Uterus (tissue), 4 donors: ENCODE measurements around the gene NKX3-2. TPM values are rescaled to one million over a fixed set of nuclear protein-coding genes. Genes with fewer than 3 reads are reported as not detected.

Source experiments
- DNase-seq, 2 donors: peaks; one replicate each; pipeline ENCODE4 v3.0.0-alpha.2; 2019 to 2020
- H3K27ac ChIP-seq, 2 donors: fragments of 200-600 bp; sonication (generic); 1 replicate in 1 of 2; 2 replicates in 1 of 2; pipeline ENCODE4 v1.5.1; 2016 to 2018
- H3K27me3 ChIP-seq, 2 donors: fragments of 200-600 bp; sonication (generic); one replicate each; pipeline ENCODE4 v1.5.1; 2018 to 2019; ENCODE audit warnings: control low read depth in 1 of 2
- H3K36me3 ChIP-seq, 2 donors: fragments of 200-600 bp; sonication (generic); one replicate each; pipeline ENCODE4 v1.5.1; 2019; ENCODE audit warnings: control low read depth in 1 of 2
- H3K4me1 ChIP-seq, 2 donors: fragments of 200-600 bp; sonication (generic); one replicate each; pipeline ENCODE4 v1.5.1; 2018 to 2019; ENCODE audit warnings: control low read depth in 1 of 2
- H3K4me3 ChIP-seq, 2 donors: fragments of 200-600 bp; sonication (generic); 1 replicate in 1 of 2; 2 replicates in 1 of 2; pipeline ENCODE4 v1.5.1; 2018 to 2019; ENCODE audit warnings: mild to moderate bottlenecking in 1 of 2
- H3K9me3 ChIP-seq, 2 donors: fragments of 200-600 bp; sonication (generic); one replicate each; pipeline ENCODE4 v1.5.1; 2019; ENCODE audit warnings: control low read depth in 1 of 2
- POLR2A ChIP-seq, 2 donors: fragments of 450-650 bp; IDR thresholded peaks; one replicate each; pipeline ENCODE4 v1.6.1; 2016; ENCODE audit warnings: antibody characterized with exemption in 2 of 2, mild to moderate bottlenecking in 1 of 2, moderate library complexity in 1 of 2
- intact Hi-C: fragments of 100-400 bp; cut with DNase I; formaldehyde crosslinking; loops from one replicate; pipeline ENCODE4 v1.15.1; 2023; ENCODE audit warnings: low total_unique reads
- total RNA-seq, 4 donors: library from RNA; depleted of rRNA in 3 of 4; stranded (reverse); fragments of >200 nt in 3 of 4; gene quantifications; one replicate each; pipeline versions ENCODE4 v1.1.0 to v1.2.4, GENCODE V29; 2014 to 2023
- TF ChIP-seq, protein P1 (sequence below), 4 experiments: fragments of 200-600 bp in 2 of 4; fragments of 450-650 bp in 2 of 4; sonication (generic) in 2 of 4; IDR thresholded peaks; one replicate each; pipeline ENCODE4 v1.5.1; 2016 to 2019; ENCODE audit warnings: antibody characterized with exemption in 4 of 4, mild to moderate bottlenecking in 2 of 4, moderate library complexity in 1 of 4
- donor health status: DM: yes; HTN: yes; CAD: no.

NKX3-2 gene
- total RNA-seq, 4 donors from 2014 or later, result 0.62 to 1.2 TPM; not detected in 2

DNA sequence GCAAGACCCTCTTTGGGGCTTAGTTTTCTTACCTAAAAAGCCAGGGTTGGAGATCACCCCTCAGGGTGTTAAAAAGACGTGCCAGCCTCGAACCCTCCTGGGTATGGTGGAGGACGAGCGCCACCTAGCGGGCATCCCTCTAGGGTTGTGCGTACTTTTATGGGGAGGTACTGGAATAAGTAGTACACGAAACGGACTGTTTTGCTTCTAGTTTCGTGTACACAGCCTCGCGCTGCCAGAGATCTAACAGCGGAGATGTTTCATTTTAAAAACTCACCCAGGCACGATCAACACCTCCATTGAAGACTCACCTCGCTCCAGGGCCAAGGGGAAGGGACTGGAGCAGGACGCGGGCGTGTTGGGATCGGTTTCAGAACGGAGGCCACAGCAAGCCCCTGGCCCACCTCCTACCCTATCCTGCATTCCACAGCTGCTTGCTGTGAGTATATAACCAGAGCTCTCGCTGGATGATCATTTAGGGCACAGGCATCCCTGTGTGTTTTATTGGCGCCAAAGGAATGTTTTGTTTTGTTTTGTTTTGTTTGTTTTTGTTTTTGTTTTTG is 4.8 kb upstream of the NKX3-2 start:
- Histone ChIP-seq H3K27me3 (peaks cover 34 to 45% of the 10 kb centered on the region in 2 donors), H3K9me3 (no peaks in the 10 kb centered on the region), H3K27ac (no peak overlapping the region), H3K36me3 (no peaks in the 10 kb centered on the region), H3K4me1 (peaks cover 0 to 11% of the 10 kb centered on the region in 2 donors), H3K4me3 (no peak overlapping the region)
- TF ChIP-seq, protein P1, sequence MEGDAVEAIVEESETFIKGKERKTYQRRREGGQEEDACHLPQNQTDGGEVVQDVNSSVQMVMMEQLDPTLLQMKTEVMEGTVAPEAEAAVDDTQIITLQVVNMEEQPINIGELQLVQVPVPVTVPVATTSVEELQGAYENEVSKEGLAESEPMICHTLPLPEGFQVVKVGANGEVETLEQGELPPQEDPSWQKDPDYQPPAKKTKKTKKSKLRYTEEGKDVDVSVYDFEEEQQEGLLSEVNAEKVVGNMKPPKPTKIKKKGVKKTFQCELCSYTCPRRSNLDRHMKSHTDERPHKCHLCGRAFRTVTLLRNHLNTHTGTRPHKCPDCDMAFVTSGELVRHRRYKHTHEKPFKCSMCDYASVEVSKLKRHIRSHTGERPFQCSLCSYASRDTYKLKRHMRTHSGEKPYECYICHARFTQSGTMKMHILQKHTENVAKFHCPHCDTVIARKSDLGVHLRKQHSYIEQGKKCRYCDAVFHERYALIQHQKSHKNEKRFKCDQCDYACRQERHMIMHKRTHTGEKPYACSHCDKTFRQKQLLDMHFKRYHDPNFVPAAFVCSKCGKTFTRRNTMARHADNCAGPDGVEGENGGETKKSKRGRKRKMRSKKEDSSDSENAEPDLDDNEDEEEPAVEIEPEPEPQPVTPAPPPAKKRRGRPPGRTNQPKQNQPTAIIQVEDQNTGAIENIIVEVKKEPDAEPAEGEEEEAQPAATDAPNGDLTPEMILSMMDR (IDR thresholded peaks at IDR 0.05), result peak; percentile 71 to 76 (median 72)
- no peak for TF ChIP-seq POLR2A (IDR thresholded peaks at IDR 0.05)
- intact Hi-C loops, result loop anchor here (5.0 kb wide), 1 partner anchor 697 kb away; no protein-coding TSS in a partner anchor
- peak; percentile 65 to 77 for DNase-seq

DNA sequence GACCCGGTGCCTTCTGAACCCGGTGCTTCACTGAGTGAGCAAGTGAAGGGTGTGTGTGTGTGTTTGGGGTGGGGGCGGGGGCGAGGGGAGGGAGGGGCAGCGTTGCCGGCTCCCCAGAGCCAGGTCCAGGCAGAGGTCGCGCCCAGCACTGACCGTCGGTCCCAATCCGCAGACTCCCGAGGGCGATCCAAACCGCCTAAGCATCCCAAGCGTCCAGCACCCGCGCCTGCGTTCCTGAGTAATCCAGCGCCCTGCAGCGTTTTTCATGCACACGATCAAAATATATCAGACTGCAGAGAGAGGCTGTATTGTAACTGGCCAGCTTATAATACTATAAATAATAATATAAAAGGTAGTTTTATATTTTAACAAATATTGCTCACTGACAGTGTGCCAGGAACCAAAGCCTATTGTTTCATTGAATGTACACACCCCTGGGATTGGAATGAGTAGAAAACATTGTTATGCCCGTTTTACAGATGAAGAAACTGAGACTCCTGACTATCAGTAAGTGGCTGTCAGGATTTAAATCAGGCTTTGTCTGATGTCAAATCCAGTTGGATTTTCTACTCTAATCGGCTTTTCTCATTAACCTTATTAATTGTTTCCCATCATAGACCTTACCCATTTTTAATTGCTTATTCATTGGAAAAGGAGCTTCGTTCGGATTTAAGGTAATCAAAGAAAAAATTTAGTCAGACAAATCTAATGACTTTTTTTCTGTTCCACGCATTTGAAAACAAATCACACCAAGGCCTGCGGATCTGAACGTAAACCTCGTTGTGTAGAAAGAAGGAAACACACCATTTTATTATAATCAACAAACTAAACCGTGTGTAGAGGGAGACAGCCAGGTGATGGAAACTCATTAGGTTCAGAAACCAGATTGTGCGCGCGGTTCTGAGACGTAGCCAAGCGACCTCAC is 4.0 kb upstream of the NKX3-2 start:
- peak overlapping the region in 1 of 2 donors; percentile 35 for H3K4me3 ChIP-seq

DNA sequence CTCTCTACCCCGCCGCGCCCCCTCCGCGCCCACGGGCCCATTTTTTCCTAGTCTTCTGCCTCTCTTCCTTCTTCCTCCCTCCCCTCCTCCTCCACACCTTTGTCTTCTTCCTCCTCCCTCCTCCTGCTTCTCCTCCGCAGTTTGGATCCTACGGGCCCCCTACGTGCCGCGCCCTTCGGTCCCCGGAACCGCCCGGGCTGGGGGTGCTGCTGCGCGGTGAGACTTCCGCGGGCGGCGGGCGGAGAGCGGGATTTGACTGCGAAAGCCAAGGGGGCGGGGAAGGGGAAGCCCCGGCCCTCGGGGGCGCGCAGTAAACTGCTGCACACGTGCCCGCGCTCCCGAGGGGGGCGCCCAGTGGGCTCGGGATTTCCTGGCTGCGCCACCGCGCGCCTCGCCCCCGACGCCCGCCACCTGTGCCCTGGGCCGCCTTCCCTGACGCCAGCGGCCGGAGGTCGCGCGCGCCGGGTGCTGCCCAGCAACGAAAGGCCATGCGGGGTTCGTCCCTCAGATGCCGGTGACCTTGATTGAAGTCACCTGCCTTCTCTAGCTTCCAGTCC is 3.3 kb upstream of the NKX3-2 start:
- TF ChIP-seq, protein P1 (IDR thresholded peaks at IDR 0.05), result no peak
- TF ChIP-seq POLR2A (IDR thresholded peaks at IDR 0.05), result no peak
- Histone ChIP-seq H3K4me3 (peak overlapping the region in 1 of 2 donors; percentile 35), H3K27ac (peak overlapping the region in 1 of 2 donors; percentile 5), H3K36me3 (no peaks in the 10 kb centered on the region), H3K9me3 (no peaks in the 10 kb centered on the region), H3K27me3 (peaks cover 37 to 45% of the 10 kb centered on the region in 2 donors), H3K4me1 (peaks cover 0 to 11% of the 10 kb centered on the region in 2 donors)
- no peak for DNase-seq
- intact Hi-C loops, result loop anchor here (5.0 kb wide), 1 partner anchor 695 kb away; no protein-coding TSS in a partner anchor

More for the DNA sequence above, 4.0 kb upstream of the NKX3-2 start:
- Histone ChIP-seq H3K9me3 (no peaks in the 10 kb centered on the region), H3K4me1 (peaks cover 0 to 11% of the 10 kb centered on the region in 2 donors), H3K27ac (no peak overlapping the region), H3K27me3 (peaks cover 37 to 45% of the 10 kb centered on the region in 2 donors), H3K36me3 (no peaks in the 10 kb centered on the region)
- TF ChIP-seq, protein P1 (IDR thresholded peaks at IDR 0.05), result no peak
- no peak for TF ChIP-seq POLR2A (IDR thresholded peaks at IDR 0.05)
- no peak for DNase-seq
- intact Hi-C loops, result loop anchor here (5.0 kb wide), 1 partner anchor 696 kb away; no protein-coding TSS in a partner anchor

DNA sequence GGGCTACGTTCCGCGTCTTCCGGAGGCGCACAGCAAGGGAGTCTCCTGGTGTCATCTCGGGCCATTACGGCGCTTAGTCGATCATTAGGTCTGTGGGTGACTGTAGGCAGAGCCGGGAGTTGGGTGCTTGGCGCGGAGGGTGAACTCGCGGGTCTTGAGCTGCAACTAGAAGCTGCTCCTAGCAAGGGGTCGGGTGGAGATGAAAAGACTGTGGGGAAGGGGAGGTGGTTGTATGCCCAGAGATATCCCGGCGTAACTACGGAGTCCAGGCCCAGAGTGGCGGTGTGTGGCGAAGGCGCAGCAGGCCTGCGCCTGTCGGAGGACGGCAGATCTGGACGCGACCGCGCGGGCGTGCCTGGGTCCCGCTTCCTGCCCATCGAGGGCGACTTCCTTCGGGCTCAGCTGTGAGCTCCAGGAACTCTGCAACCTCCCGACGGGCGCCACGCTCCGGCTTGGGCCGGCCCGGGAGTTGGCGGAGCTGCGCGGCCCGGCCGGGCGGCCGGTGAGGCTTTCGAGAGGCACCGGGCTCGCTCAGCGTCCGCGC is 2.7 kb upstream of the NKX3-2 start:
- H3K4me1 ChIP-seq, result peaks cover 0 to 11% of the 10 kb centered on the region in 2 donors
- DNase-seq, result no peak
- H3K9me3 ChIP-seq, result no peaks in the 10 kb centered on the region
- TF ChIP-seq POLR2A (IDR thresholded peaks at IDR 0.05), result no peak
- peak overlapping the region in 1 of 2 donors; percentile 5 for H3K27ac ChIP-seq
- intact Hi-C loops, result loop anchor here (5.0 kb wide), 1 partner anchor 695 kb away; no protein-coding TSS in a partner anchor
- peaks cover 37 to 45% of the 10 kb centered on the region in 2 donors for H3K27me3 ChIP-seq
- peak overlapping the region in 1 of 2 donors; percentile 35 for H3K4me3 ChIP-seq
- no peaks in the 10 kb centered on the region for H3K36me3 ChIP-seq
